Activated T-cell treated with anti-CD3 and anti-CD28 coated beads, Interleukin-2, amount 50 U/mL, for 4 hours (primary cell): Measurements from ENCODE around the gene PDILT. TPM values are rescaled to one million over a fixed set of nuclear protein-coding genes. Genes with fewer than 3 reads are reported as not detected.
"Not testable (repeated sequence)": the region's sequence is repeated elsewhere in the genome, so short reads cannot be mapped to it uniquely, and the experiment has no call there.

ENCODE experiments used
- ATAC-seq, 2 donors: fragments of 200-7000 bp; cut with Tn5 transposase; one replicate each; pipeline ENCODE4 v1.10.0; 2021
- DNase-seq: peaks from one replicate; pipeline ENCODE4 v3.0.0-alpha.2; 2020
- H3K27me3 Mint-ChIP-seq: one replicate; pipeline ENCODE4 v1.8.0; 2021; ENCODE audit warnings: low read depth, mixed read lengths
- H3K36me3 Mint-ChIP-seq: one replicate; pipeline ENCODE4 v1.8.0; 2022; ENCODE audit warnings: mixed read lengths; ENCODE audit not compliant: insufficient read depth
- H3K4me1 Mint-ChIP-seq: one replicate; pipeline ENCODE4 v1.8.0; 2021; ENCODE audit warnings: low read depth, mixed read lengths
- H3K4me3 Mint-ChIP-seq: one replicate; pipeline ENCODE4 v1.8.0; 2021; ENCODE audit warnings: mild to moderate bottlenecking, moderate library complexity, mixed read lengths
- H3K9me3 Mint-ChIP-seq: one replicate; pipeline ENCODE4 v1.8.0; 2021; ENCODE audit warnings: mixed read lengths
- total RNA-seq, 3 donors: library from RNA; stranded (reverse); gene quantifications; one replicate each; pipeline ENCODE4 v1.2.1, GENCODE V29; 2021

Gene PDILT
- total RNA-seq = not detected

DNA sequence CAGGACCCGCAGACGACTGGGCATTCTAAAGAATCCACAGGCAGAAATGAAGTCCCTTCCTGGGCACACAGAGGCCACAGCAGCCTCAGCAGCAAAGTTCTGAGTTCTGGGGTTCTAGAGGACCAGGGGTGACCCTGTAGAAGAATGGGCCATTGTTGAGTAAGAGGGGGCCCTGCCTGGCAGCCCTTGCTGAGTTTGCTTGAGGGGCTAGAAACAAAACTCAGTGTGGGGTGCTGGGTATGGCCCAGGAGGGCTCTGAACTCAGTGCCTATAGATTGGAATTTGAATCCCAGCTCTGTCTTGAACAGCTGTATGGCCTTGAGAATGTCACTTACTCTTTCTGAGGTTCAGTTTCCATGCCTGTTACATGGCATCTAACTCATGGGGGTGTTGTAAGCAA, at the start of gene PDILT:
Gene PDILT, minus strand, starts transcription at position 101 of the 400 bp plus-strand sequence. CDS start 5,437 bp downstream, outside the sequence.
- H3K27me3 Mint-ChIP-seq = peaks cover 5% of the 10 kb centered on the region
- no peak within 1 kb of the TSS for H3K4me3 Mint-ChIP-seq
- H3K4me1 Mint-ChIP-seq = no peaks in the 10 kb centered on the region
- no peaks in the 10 kb centered on the region for H3K36me3 Mint-ChIP-seq
- DNase-seq (no peak), ATAC-seq (no peak)
- H3K9me3 Mint-ChIP-seq = no peaks in the 10 kb centered on the region

- not testable (repeated sequence) for H3K4me3 Mint-ChIP-seq, H3K36me3 Mint-ChIP-seq, H3K9me3 Mint-ChIP-seq, H3K4me1 Mint-ChIP-seq, DNase-seq, ATAC-seq, H3K27me3 Mint-ChIP-seq
These were observed 49.1 kb upstream of the PDILT start for GRCh38 chr16:20453633-20454032.

DNA sequence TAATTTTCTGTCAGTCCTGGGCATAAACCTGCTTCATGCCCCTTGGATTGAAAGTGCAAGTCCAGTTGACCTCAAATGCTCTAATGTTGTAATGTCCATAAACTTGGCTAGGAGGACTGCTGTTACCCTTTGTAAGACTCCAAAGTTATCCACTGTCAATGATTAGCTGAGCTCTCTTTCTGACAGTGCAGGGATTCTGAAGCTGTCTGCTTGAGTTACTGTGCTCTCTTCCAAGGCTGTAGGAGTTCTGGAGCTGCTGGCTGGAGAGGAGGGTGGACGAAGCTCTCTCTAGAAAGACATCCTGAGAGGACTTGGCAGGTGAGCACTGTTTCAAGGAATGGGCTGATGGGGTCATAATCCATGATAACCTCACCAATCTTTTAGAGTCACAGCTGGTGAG, 46.8 kb upstream of the PDILT start, which contains the start of gene ACSM2A:
Gene ACSM2A, plus strand, starts transcription at position 158 of the 400 bp plus-strand sequence. CDS start 8,594 bp downstream, outside the sequence.
- not testable (repeated sequence) for H3K9me3 Mint-ChIP-seq, H3K4me1 Mint-ChIP-seq, H3K4me3 Mint-ChIP-seq, ATAC-seq, H3K27me3 Mint-ChIP-seq, DNase-seq, H3K36me3 Mint-ChIP-seq

- DNase-seq, H3K9me3 Mint-ChIP-seq, H3K4me1 Mint-ChIP-seq, H3K36me3 Mint-ChIP-seq, H3K27me3 Mint-ChIP-seq, ATAC-seq, H3K4me3 Mint-ChIP-seq: not testable (repeated sequence)
These were observed 42.3 kb upstream of the PDILT start for GRCh38 chr16:20446652-20447393.

DNA sequence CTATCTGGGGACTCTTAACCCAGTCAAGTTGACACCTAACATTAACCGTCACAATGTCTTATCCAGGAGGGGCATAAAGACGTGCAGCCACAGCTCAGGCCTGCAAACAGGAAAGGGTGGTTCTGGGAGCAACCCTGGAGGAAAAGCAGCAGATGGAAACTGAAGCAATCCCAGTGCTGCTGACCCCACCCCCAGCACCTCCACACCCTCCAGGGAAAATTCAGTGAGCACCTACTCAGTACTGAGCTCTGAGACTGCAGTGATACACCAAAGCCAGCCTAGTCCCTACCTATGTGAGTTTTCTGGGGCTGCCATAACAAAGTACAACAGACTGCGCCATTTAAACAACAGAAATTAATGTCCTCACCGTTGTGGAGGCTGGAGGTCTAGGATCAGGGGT, 37.3 kb upstream of the PDILT start:
- H3K9me3 Mint-ChIP-seq, DNase-seq, H3K4me1 Mint-ChIP-seq, H3K36me3 Mint-ChIP-seq, ATAC-seq, H3K4me3 Mint-ChIP-seq, H3K27me3 Mint-ChIP-seq: not testable (repeated sequence)

GRCh38 chr16:20441191-20441590, 36.7 kb upstream of the PDILT start:
- Mint-ChIP-seq H3K9me3 (no peaks in the 10 kb centered on the region), H3K4me1 (no peaks in the 10 kb centered on the region), H3K36me3 (no peaks in the 10 kb centered on the region), H3K4me3 (no peak overlapping the region), H3K27me3 (peaks cover 7% of the 10 kb centered on the region)
- no peak for DNase-seq
- ATAC-seq = no peak

GRCh38 chr16:20440731-20441130, 36.2 kb upstream of the PDILT start:
- DNase-seq, ATAC-seq, H3K9me3 Mint-ChIP-seq, H3K36me3 Mint-ChIP-seq, H3K27me3 Mint-ChIP-seq, H3K4me3 Mint-ChIP-seq, H3K4me1 Mint-ChIP-seq: not testable (repeated sequence)

DNA sequence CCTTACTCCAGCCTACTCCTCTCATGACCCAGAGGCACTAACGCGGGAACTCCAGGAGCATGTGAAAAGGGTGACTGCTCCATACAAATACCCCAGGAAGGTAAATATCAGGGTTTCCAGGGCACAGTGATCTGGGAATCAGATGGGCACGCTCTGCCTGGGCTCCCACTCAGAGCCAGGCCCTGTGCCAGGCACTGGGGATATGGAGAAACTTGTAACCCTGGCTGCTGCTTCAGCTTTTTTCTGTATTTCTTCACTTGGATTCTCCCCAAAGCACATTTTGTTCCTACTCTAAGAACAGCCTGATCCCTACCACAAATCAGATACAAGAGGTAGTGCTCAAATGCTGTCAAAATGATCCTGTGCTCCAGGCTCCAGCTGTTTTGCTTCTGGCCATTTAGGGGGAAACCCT, 35.3 kb upstream of the PDILT start:
- not testable (repeated sequence) for H3K4me3 Mint-ChIP-seq, H3K27me3 Mint-ChIP-seq, H3K36me3 Mint-ChIP-seq, H3K9me3 Mint-ChIP-seq, ATAC-seq, DNase-seq, H3K4me1 Mint-ChIP-seq

DNA sequence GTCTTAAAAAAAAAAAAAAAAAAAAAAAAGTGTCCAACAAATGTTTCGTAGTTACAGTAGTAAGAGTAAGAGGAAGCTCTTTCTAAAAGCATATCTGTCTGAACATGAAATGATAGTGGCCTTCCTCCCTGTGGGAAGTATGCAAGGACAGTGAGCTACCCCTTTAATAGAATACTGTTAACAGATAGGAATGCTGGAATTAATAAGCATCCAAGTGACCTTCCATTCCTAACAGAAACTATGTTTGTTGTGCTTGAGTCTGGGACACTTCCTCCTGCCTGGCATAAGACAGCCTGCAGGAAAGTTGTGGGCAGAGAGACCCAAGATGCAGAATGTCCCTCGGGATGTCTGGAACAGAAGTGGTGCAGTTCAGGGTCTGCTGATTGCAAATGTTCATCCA, 34.4 kb upstream of the PDILT start:
- not testable (repeated sequence) for H3K36me3 Mint-ChIP-seq, DNase-seq, H3K9me3 Mint-ChIP-seq, H3K27me3 Mint-ChIP-seq, H3K4me1 Mint-ChIP-seq, H3K4me3 Mint-ChIP-seq, ATAC-seq

GRCh38 chr16:20430948-20431347, 26.4 kb upstream of the PDILT start:
- Mint-ChIP-seq H3K4me3 (no peak overlapping the region), H3K36me3 (no peaks in the 10 kb centered on the region), H3K4me1 (no peaks in the 10 kb centered on the region), H3K27me3 (peaks cover 2% of the 10 kb centered on the region), H3K9me3 (peaks cover 2% of the 10 kb centered on the region)
- DNase-seq = no peak
- no peak for ATAC-seq

DNA sequence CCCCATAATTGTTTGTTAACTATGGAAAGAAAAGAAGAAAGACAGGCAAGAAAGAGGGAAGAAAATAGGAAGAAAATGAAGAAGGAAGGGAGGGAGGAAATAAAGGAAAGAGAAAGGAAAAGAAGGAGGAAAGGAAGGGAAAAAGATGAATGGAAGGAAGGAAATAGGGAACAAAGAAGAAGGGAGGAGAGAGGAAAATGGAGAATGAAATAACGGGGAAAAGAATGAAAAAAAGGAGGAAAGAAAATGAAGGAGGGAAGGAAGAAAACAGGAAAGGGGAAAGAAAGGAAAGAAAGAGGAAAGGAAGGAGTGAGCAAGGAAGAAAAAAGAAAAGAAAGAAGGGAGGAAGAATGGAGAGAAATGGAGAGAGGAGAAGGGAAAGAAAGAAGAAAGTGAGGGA, 25.9 kb upstream of the PDILT start:
- H3K36me3 Mint-ChIP-seq, H3K27me3 Mint-ChIP-seq, H3K4me1 Mint-ChIP-seq, H3K4me3 Mint-ChIP-seq, ATAC-seq, H3K9me3 Mint-ChIP-seq, DNase-seq: not testable (repeated sequence)

DNA sequence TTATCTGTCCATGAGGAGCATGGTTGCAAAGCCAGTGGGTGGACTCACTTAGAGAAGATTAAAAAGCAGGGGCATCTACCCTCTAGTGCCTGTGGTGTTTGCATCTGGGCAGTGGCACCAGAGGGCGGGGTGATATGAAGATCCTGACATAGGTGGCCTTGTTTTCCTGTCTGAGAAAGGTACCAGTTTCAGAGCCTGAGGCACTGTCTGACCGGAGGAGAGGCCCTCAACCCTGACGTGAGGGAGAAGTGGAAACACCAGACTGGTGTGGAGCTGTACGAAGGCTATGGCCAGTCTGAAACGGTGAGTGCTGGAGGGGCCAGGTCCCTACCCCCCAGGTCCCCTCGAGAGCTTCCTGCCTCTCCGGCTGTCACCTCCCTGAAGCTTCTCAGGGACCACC, 25.0 kb upstream of the PDILT start:
- H3K4me3 Mint-ChIP-seq, H3K36me3 Mint-ChIP-seq: not testable (repeated sequence)

DNA sequence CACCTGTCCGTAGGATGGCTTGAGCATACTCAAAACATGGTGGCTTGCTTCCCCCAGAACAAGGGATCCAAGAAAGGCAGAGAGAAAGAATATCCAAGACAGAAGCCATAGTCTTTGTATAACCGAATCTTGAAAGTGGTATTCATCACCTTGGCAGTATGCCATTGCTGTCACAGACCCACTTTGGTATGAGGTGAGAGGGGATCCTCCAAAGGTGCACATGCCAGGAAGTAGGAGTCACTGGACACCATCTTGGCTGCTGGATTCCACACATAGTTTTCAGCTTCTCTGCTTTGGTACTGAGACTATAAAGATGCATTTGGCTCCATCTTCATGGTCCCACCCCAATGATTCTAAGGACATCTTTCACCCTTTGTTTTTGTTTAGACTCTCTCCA, 22.9 kb upstream of the PDILT start:
- not testable (repeated sequence) for ATAC-seq, H3K27me3 Mint-ChIP-seq, DNase-seq, H3K4me1 Mint-ChIP-seq, H3K4me3 Mint-ChIP-seq, H3K9me3 Mint-ChIP-seq, H3K36me3 Mint-ChIP-seq

More for the DNA sequence above, 25.0 kb upstream of the PDILT start:
- ATAC-seq, H3K9me3 Mint-ChIP-seq, H3K4me1 Mint-ChIP-seq, H3K27me3 Mint-ChIP-seq, DNase-seq: not testable (repeated sequence)

DNA sequence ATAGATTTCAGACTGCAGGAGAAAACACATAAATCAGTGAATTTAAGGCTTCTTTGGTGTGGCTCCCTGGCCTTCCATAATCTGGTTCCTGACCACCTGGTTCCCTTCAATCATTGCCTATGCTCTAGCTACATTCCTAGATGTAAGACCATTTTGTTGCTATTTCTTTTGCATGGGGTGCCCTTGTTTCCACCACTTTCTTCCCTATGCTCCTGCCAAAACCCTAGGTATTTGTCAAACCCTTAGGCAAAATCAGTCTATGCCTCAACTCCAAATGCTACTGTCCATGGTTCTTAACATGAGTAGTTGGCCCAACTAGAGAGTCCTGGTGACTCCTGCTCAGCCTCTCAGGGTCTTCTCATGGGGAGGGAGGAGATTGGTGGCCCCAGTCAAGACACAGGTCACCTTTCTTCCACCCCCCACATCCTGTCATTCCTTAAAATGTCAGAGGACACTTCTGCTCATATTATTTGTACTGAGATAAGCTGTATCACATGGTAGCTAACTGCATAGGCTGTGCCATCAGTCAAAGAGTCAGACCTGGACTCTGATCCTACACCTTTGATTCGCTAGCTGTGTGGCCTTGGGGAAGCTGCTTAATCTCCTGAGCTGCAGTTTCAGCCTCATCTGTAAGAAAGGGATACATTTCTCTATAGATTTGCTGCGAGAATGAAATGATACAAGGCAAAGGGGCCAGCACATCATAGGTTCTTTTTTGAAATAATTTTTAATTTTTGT, 19.8 kb upstream of the PDILT start:
- H3K4me1 Mint-ChIP-seq = no peaks in the 10 kb centered on the region
- H3K9me3 Mint-ChIP-seq = peaks cover 2% of the 10 kb centered on the region
- no peaks in the 10 kb centered on the region for H3K27me3 Mint-ChIP-seq
- H3K4me3 Mint-ChIP-seq = no peak overlapping the region
- DNase-seq (no peak), ATAC-seq (no peak)
- H3K36me3 Mint-ChIP-seq = no peaks in the 10 kb centered on the region

GRCh38 chr16:20423772-20424128, 19.2 kb upstream of the PDILT start:
- not testable (repeated sequence) for H3K4me3 Mint-ChIP-seq, ATAC-seq, H3K4me1 Mint-ChIP-seq, H3K27me3 Mint-ChIP-seq, DNase-seq, H3K36me3 Mint-ChIP-seq, H3K9me3 Mint-ChIP-seq
